ENCODE results near the gene ZBTB46. TPM values are rescaled to one million over a fixed set of nuclear protein-coding genes. Genes with fewer than 3 reads are reported as not detected.
A peak's percentile ranks its signal among the peaks of the same experiment; 100 is the strongest.

ZBTB46 gene
- polyA plus RNA-seq, 1 experiment, result 2.0 TPM

GRCh38 chr20:63863798-63864544, 32.9 kb upstream of the ZBTB46 start:
- peak; percentile 23 for DNase-seq (ENCODE audit: low read depth, low spot score)
- POLR2A ChIA-PET, result interaction anchor here (1.9 to 2.0 kb wide), 2 partner anchors 9 to 29 kb away, joined by 15 to 17 read pairs; no protein-coding TSS in a partner anchor
- peak; percentile 73 for TF ChIP-seq CTCF (IDR thresholded peaks at IDR 0.05; ENCODE audit: low read depth, low read length)
- Histone ChIP-seq H3K4me3 (ENCODE audit: low read depth, low read length) (peak overlapping the region; percentile 96), H3K27me3 (ENCODE audit: control insufficient read depth, insufficient read depth, low read length) (no peaks in the 10 kb centered on the region), H3K27ac (ENCODE audit: low read depth, low read length) (peak overlapping the region; percentile 43), H3K9me3 (ENCODE audit: control insufficient read depth, insufficient read depth, low read length) (peaks cover 2% of the 10 kb centered on the region; the same call in 1 of the 2 replicates)
- CTCF ChIA-PET, result interaction anchor here (0.6 to 2.4 kb wide), 6 partner anchors 9 to 325 kb away, joined by 3 to 11 read pairs (median 4); no protein-coding TSS in a partner anchor

- no peaks in the 10 kb centered on the region for H3K27me3 ChIP-seq (ENCODE audit: control insufficient read depth, insufficient read depth, low read length)
- no peak overlapping the region for H3K27ac ChIP-seq (ENCODE audit: low read depth, low read length)
- ChIA-PET POLR2A (no interaction called here), CTCF (interaction anchor here (0.6 to 2.4 kb wide), 8 partner anchors 8 to 326 kb away, joined by 3 to 11 read pairs (median 4); partner anchors contain the start of gene PTK6)
- DNase-seq (ENCODE audit: low read depth, low spot score), result no peak
- H3K4me3 ChIP-seq (ENCODE audit: low read depth, low read length), result peak overlapping the region; percentile 96
- peaks cover 2% of the 10 kb centered on the region; the same call in 1 of the 2 replicates for H3K9me3 ChIP-seq (ENCODE audit: control insufficient read depth, insufficient read depth, low read length)
- TF ChIP-seq CTCF (IDR thresholded peaks at IDR 0.05; ENCODE audit: low read depth, low read length), result no peak
Measured at GRCh38 chr20:63863021-63863797, 32.1 kb upstream of the ZBTB46 start.

- ChIA-PET CTCF (interaction anchor here (1.0 kb wide), 2 partner anchors 324 to 325 kb away, joined by 3 read pairs; partner anchors contain the start of gene PTK6), POLR2A (no interaction called here)
- TF ChIP-seq CTCF (IDR thresholded peaks at IDR 0.05; ENCODE audit: low read depth, low read length), result no peak
- Histone ChIP-seq H3K9me3 (ENCODE audit: control insufficient read depth, insufficient read depth, low read length) (peaks cover 2% of the 10 kb centered on the region; the same call in 1 of the 2 replicates), H3K4me3 (ENCODE audit: low read depth, low read length) (no peak overlapping the region), H3K27me3 (ENCODE audit: control insufficient read depth, insufficient read depth, low read length) (no peaks in the 10 kb centered on the region), H3K27ac (ENCODE audit: low read depth, low read length) (no peak overlapping the region)
- DNase-seq (ENCODE audit: low read depth, low spot score), result no peak
Measured at GRCh38 chr20:63861981-63862901, 31.2 kb upstream of the ZBTB46 start.

GRCh38 chr20:63861365-63861934, 30.4 kb upstream of the ZBTB46 start, which contains the start of gene ABHD16B:
Gene ABHD16B, plus strand, starts transcription at chr20:63861498. Its CDS starts 43 bp downstream, at chr20:63861541.
- no peak within 1 kb of the TSS for H3K4me3 ChIP-seq (ENCODE audit: low read depth, low read length)
- H3K27ac ChIP-seq (ENCODE audit: low read depth, low read length), result no peak within 1 kb of the TSS
- DNase-seq (ENCODE audit: low read depth, low spot score), result no peak
- peaks cover 2% of the 10 kb centered on the region; the same call in 1 of the 2 replicates for H3K9me3 ChIP-seq (ENCODE audit: control insufficient read depth, insufficient read depth, low read length)
- TF ChIP-seq CTCF (IDR thresholded peaks at IDR 0.05; ENCODE audit: low read depth, low read length), result no peak
- ChIA-PET POLR2A (no interaction called here), CTCF (no interaction called here)
- H3K27me3 ChIP-seq (ENCODE audit: control insufficient read depth, insufficient read depth, low read length), result no peaks in the 10 kb centered on the region
